GM19455 (cell line): ENCODE results near the gene XYLB.
"Not testable (repeated sequence)": the region's sequence is repeated elsewhere in the genome, so short reads cannot be mapped to it uniquely, and the experiment has no call there.

ENCODE experiments used
- ATAC-seq: cut with Tn5 transposase; IDR thresholded peaks from one replicate; pipeline ENCODE4 v1.9.1; 2021; ENCODE audit not compliant: unreplicated experiment

The XYLB gene

DNA sequence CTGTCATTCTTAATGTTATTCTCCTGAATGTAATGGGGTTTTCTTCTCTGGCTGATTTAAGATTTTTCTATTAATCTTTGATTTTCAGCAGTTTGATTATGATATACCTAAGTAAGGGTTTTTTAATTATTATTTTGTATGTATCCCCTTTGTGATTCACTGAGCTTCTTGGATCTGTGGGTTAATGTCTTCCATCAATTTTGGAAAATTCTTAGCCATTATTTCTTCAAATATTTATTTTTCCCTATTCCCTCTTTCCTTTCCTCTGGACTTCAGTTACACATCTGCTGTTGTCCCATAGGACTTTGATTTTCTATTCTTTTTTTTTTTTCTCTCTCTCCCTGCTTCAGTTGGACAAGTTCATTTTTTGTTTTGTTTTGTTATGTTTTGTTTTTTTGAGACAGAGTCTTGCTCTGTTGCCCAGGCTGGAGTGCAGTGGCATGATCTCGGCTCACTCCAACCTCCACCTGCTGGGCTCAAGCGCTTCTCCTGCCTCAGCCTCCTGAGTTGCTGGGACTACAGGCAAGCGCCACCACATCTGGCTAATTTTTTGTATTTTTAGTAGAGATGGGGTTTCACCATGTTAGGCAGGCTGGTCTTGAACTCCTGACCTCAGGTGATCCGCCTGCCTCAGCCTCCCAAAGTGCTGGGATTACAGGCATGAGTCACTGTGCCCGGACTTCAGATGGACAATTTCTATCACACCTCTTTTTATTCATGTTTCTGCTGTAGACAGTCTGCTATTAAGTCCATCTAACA lies 40.6 kb downstream of the XYLB start:
- ATAC-seq = no peak

DNA sequence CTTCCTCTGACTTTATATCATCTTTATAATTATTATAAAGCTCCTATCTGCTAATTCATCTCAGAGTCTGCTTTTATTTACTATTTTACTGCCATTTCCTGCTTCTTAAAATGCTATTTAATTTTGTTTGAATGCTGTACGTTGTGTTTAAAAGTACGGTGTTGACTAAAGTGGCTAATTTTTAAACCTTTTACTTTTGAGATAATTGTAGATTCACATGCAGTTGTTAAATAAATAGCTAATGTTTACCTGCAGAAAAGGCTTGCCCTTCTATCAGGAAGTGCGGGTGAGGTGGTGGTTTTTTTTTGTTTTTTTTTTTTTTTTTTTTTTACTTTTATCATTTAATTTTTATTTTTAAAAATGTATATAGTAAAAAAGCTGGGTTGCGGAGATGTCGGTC lies 41.3 kb downstream of the XYLB start:
- ATAC-seq = no peak

DNA sequence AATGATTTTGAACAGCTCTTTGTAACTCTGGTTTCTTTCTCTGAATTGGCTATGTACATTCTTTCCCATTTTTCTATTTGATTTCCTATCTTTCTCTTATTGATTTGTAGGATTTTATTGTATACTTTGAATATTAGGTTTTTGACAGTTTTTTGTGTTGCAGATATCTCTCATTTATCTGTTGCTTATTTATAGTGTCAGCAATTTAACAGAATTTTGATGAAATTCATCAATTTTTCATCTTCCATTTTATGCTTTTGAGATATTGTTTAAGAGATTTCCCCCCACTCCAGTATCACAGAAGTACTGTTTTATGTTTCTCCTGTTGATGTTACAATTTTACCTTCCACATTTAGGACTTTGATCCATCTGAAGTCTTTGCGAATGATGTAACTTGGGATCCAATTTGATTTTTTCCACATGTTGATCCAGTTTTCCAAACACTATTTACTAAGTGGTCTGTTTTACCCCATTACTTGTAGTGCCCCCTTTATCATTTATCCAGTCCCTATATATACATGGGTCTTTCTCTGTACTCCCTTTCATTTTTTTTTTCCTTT lies 46.1 kb downstream of the XYLB start:
- ATAC-seq = no peak

DNA sequence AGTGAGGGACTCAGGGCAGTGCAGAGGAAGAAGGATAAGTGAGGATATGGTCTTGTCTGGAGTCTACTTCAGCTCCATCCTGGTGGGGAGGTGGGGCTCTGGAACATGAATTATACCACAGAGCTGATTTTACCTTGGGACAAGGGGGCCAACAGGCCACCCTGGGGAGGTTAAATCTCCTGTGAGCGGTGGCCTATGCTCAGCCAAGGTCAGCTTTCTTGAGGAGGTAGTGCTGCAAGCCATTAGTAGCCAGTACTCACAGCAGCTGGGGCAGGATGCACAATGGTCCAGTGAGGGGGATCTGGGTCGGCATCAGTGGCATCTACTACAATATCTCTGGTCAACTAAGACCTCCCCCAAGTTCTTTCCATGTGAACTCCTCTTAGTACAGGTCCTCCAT lies 49.7 kb downstream of the XYLB start:
- no peak for ATAC-seq

DNA sequence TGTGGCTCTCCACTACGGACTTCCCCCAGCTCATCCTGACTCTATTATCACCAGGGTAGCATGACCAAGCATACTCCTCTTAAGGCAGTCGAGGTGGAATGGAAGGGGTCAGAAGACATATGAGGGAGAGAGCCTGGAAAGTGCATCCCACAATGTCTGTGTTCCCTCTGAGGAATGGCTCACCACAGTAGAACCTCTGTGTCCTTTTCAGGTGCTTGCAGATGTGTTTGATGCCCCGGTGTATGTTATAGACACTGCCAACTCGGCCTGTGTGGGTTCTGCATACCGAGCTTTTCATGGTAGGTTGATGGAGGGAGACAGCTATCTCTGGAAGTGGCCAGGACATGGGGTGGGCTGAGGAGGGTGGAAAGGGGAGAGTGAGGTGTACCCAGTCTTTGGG lies 50.3 kb downstream of the XYLB start:
- ATAC-seq = no peak

DNA sequence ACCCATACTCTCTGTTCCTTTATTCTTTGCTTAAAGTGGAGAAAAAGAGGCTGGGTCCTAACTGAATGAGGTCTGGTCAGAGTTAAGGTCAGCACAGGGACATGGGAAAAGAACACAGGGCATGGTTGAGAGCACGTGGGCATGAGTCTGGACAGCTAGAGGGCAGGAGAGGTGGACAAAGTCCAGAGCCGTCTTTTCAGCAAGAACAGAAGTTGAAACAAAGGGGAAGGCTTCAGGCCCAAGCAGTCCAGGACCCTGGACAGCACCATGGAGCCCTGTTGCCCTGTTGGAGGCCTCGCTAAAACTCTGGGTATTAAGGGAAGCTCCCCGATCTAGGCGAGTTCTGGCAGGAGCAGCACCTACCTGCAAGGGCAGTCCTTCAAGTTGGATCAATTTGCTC lies 50.7 kb downstream of the XYLB start:
- ATAC-seq = no peak

DNA sequence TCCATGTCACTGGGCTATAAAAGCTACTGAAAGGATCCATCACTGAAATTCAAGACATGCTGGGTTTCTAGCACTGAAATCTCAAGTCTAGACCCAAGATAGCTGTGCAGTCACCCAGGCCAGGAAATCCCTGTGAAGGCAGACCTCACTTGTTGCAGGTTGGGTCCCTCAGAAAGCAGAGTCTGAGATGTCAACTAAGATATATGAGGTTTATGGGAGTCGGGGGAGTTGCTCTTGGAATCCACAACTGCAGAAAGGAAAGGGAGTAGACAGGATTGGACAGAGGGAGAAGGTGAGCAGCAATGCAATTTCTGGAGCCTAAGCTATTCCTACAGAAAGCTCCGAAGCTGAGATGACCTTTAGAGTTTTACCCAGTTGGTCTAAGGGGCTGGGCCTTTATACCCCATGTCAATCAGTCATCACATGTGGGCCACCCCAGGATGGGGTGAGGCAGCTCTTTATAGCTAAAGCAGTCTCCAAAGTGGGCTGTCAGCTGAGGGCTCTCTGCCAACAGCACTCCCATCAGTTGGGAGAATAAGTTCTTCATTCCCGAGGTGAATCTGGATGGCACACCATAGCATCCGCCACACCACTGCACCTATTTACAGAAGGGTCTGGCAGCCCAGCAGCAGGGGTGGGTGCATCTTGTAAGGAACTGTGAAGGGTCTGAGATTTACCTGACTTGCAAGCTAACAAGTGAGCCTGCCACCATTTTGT lies 54.8 kb downstream of the XYLB start:
- ATAC-seq = no peak

DNA sequence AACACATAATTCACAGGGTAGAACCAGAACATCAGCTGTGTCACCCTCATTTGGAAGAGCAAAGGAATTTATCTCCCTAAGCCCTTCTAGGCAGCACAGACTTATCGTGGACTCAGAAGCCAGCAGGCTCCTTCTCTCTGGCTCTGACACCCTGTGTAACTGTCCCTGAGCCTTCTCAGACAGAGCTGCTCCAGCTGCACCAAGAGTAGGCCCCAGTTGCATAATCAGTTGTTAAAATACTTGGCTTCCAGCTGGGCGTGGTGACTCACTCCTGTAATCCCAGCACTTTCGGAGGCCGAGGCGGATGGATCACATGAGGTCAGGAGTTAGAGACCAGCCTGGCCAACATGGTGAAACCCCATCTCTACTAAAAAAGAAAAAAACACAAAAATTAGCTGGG lies 57.7 kb downstream of the XYLB start:
- ATAC-seq = no peak

DNA sequence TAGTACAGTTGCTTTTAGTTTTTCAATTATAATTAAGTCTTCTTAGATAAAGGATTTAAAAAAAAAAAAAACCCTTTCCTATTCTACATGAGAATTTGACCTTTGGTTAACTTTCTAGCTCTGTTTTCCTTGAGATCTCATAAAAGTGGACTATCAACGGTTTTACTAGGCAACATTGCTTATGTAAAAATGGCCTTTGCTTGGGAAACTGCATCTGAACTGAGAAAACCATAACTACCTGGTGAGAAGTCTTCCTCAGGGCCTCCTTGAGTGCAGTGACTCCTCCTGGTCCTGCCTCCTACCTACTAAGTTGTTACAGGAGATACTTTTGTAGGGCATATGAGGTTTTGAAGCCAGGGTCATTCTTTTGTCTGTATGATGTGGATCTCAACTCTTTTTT lies 65.0 kb downstream of the XYLB start:
- no peak for ATAC-seq

DNA sequence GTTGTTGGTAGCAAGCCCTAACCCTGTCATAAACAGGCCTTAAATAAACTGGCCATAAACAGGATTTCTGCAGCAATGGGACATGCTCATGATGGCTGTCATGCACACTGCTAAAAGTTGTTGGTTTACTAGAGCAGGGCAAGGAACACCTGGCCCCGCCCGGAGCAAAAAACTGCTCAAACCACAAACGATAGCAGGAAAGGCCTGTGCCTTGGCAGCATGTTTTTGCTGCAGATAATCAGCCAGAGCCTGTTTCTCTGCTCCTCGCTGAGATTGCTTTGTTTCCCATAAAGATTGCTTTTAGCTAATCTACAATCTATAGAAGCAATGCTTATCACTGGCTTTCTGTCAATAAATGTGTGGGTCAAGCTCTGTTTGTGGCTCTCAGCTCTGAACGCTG lies 74.2 kb downstream of the XYLB start:
- ATAC-seq = not testable (repeated sequence)

DNA sequence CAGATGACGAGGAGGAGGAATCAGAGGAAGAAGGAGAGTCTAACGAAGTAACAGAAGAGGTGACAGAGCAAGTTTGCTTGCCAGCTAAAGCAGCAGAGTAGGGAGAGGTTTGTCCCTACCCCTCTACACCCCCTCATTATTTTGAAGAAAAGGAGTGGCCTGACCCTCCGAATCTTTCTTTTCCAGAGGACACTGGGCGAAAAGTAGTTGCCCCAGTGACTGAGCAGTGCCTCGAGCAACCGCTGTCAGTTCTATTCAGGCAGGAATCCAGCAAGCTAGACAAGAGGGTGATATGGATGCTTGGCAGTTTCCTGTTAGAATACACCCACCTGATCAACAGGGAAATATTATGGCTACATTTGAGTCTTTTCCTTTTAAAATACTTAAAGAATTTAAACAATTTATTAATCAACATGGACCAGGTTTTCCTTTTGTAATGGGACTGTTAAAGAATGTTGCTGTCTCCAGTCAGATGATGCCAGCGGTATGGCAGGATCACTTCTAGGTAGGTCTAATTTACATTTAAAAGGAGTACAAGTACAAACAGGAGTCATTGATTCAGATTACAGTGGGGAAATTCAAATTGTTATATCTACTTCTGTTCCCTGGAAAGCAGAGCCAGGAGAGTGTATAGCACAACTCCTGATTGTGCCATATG lies 75.2 kb downstream of the XYLB start:
- no peak for ATAC-seq

DNA sequence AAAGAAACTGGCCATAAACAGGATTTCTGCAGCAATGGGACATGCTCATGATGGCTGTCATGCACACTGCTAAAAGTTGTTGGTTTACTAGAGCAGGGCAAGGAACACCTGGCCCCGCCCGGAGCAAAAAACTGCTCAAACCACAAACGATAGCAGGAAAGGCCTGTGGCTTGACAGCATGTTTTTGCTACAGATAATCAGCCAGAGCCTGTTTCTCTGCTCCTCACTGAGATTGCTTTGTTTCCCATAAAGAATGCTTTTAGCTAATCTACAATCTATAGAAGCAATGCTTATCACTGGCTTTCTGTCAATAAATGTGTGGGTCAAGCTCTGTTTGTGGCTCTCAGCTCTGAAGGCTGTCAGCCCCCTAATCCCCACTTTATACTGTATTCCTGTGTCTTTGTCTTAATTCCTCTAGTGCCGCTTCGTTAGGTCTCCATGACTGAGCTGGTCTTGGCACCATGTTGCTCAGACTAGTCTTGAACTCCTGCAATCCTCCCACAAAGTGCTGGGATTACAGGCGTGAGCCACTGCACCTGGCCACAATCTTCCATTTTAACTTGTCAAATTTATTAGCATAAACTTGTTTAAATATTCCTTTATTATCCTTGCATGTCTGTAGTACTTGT lies 80.3 kb downstream of the XYLB start:
- ATAC-seq = not testable (repeated sequence)

DNA sequence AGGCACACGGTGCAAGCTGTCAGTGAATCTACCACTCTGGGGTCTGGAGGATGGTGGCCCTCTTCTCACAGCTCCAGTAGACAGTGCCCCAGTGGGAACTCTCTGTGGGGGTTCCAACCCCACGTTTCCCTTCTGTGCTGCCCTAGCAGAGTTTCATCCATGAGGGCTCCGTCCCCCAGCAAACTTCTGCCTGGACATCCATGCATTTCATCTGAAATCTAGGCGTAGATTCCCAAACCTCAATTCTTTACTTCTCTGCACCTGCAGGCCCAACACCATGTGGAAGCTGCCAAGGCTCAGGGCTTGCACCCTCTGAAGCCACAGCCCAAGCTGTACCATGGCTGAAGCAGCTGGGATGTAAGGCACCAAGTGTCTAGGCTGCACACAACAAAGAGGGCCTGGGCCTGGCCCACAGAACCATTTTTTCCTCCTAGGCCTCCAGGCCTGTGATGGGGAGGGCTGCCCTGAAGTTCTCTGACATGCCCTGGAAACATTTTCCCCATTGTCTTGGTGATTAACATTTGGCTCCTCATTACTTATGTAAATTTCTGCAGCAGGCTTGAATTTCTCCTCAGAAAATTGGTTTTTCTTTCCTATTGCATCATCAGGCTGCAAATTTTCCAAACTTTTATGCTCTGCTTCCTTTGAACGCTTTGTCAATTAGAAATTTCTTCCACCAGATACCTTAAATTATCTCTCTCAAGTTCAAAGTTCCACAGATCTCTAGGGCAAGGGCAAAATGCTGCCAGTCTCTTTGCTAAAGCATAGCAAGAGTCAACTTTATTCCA lies 86.5 kb downstream of the XYLB start:
- not testable (repeated sequence) for ATAC-seq

DNA sequence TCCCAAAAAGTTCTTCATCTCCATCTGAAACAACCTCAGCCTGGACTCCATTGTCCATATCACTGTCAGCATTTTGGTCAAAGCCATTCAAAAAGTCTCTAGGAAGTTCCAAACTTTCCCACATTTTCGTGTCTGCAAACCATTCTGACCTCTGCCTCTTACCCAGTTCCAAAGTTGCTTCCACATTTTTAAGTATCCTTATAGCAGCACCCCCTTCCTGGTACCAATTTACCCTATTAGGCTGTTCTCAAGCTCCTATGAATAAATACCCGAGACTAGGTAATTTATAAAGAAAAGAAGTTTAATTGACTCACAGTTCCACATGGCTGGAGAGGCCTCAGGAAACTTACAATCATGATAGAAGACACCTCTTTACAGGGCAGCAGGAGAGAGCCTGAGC lies 87.1 kb downstream of the XYLB start:
- not testable (repeated sequence) for ATAC-seq

DNA sequence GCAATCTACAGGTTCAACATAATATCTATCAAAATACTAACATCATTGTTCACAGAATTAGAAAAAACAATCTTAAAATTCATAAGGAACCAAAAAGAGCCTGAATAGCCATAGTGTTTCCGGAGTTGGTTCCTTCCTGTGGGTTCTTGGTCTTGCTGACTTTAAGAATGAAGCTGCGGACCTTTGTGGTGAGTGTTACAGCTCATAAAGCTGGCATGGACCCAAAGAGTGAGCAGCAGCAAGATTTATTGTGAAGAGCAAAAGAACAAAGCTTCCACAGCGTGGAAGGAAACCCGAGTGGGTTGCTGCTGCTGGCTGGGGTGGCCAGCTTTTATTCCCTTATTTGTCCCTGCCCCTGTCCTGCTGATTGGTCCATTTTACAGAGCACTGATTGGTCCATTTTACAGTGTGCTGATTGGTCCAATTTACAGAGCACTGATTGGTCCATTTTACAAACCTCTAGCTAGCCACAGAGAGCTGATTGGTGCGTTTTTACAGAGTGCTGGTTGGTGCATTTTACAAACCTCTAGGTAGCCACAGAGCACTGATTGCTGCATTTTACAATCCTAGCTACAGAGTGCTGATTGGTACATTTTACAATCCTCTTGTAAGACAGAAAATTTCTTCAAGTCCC lies 92.0 kb downstream of the XYLB start:
- not testable (repeated sequence) for ATAC-seq

DNA sequence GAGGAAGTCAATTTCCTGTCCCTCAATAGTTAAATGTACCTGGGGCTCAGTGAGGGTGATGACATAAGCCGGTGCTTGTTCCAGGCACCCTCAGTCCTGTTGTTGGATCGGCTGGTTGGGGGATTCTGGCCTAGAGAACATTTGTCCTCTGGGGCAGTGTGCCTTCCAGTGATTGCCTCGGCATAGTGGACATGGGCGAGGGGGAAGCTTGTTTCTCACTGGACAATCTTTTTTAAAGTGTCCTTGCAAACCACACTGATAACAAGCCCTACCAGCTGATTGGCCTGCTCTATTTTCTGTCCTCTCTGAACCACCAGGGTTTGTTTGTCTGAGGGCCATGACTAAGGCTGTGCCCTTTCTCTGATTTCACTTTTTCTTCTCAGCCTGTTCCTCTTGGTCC lies 96.6 kb downstream of the XYLB start:
- not testable (repeated sequence) for ATAC-seq

DNA sequence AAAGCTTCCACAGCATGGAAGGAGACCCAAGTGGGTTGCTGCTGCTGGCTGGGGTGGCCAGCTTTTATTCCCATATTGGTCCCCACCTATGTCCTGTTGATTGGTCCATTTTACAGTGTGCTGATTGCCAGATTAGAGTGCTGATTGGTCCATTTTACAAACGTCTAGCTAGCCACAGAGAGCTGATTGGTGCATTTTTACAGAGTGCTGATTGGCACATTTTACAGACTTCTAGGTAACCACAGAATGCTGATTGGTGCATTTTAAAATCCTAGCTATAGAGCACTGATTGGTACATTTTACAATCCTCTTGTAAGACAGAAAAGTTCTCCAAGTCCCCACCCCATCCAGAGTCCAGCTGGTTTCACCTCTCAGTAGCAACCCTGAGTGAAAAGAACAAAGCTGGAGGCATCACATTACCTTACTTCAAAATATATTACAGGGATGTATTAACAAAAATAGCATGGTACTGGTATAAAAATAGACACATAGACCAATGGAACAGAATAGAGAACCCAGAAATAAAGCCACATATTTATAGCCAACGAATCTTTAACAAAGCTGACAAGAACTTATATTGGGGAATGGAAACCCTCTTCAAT lies 99.6 kb downstream of the XYLB start:
- ATAC-seq = no peak

DNA sequence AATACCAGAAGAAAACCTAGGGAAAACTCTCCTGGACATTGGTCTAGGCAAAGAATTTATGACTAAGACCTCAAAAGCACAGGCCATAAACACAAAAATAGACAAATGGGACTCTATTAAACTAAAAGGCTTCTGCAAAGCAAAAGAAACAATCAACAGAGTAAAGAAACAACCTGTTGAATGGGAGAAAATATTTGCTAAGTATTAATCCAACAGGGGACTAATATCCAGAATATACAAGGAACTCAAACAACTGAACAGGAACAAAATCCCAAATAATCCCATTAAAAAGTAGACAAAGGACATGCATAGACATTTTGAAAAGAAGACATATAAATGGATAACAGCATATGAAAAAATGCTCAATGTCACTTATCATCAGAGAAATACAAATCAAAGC lies 100.2 kb downstream of the XYLB start:
- ATAC-seq = no peak

DNA sequence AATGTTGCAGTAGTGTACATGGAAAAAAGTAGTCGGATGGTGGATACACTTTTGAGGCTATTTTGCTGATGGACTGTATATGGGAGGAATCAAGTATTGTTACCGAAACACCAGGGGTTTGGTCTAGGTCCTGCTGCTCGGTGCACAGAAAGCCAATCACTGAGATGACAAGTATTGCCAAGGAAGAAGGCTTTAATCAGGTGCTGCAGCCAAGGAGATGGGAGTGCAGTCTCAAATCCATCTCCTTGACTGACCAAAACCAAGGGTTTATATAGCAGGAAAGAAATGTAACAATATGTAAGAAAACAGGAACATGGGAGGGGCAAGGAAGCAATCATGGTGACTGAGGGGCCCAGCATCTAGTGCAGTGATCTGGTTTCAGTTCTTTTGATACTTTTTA lies 104.3 kb downstream of the XYLB start:
- no peak for ATAC-seq
